HG03469 (cell line): ENCODE data around the gene ZNF592.

ENCODE experiments used
- ATAC-seq: cut with Tn5 transposase; IDR thresholded peaks from one replicate; pipeline ENCODE4 v1.9.1; 2021; ENCODE audit warnings: mild to moderate bottlenecking, moderate library complexity, moderate number of reproducible peaks; ENCODE audit not compliant: unreplicated experiment

The ZNF592 gene

DNA sequence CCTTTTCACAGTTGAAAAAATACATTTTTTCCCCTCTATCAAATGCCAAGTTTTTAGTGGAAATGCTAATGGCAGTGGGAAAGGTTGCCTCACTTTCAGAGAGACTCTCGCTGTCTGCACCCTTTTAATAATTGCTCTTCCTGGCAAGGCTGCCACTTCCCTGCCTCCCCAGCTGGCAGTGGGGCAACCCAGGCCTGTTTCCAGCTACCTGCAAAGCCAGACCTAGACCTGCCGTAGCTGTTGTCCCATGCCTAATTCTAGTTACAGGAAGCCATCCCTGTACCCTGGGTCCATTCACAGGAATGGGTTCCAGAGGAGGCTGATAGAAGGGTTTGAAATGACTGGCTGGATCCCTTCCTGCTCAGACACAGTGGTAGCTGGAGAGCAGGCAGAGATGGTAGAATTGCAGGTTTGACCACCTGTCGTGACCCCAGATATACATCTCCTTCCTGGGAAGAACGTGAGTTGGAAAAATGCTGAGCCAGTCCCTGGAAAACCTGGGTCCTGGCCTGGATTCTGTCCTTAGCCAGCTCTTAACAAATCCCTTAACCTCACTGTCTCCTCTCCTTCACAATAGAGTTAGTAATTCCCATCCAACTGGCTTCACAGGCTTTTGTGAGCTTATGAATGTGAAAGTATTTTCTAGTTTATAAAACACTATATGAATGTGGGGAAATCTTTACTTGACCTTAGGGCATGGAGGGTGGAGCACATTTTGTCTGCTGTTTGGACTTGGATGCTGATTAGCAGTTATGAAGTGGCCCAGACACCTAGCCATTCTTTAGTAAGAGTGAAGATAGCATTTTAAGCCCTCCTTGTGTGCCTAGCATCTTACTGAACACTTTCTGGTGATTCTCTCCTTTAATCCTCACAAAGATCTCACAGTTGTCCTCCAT is 55.9 kb downstream of the ZNF592 start:
- no peak for ATAC-seq

- ATAC-seq, result no peak
Measured at GRCh38 chr15:84805221-84805620, 56.8 kb downstream of the ZNF592 start.

GRCh38 chr15:84807228-84807627 is 58.8 kb downstream of the ZNF592 start:
- ATAC-seq, result no peak

GRCh38 chr15:84810073-84810840 is 61.9 kb downstream of the ZNF592 start:
- ATAC-seq, result no peak

DNA sequence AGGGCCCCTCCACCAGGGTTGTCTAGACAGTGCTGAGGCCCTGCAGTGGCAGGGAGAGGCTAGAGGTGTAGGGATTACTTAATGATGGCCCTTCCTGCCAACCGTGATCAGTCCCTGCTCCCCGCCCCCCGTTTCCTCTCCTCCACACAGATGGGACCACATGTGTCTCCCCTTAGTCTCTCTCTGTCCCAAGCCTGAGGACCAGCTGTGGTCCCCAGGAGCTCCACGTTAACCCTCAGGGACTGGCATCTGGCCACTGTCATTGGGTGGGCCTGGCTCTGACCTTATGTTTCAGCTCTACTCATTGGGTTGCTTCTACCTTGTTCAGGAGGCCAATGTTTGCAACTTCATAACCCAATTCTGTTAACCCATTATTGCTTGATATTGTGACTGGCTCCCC is 62.8 kb downstream of the ZNF592 start:
- ATAC-seq, result no peak

- ATAC-seq, result no peak
Measured at GRCh38 chr15:84811828-84812227, 63.4 kb downstream of the ZNF592 start.

- ATAC-seq, result no peak
Measured at GRCh38 chr15:84812842-84813241, 64.5 kb downstream of the ZNF592 start.

- ATAC-seq, result no peak
Measured at GRCh38 chr15:84813435-84813834, 65.0 kb downstream of the ZNF592 start.

DNA sequence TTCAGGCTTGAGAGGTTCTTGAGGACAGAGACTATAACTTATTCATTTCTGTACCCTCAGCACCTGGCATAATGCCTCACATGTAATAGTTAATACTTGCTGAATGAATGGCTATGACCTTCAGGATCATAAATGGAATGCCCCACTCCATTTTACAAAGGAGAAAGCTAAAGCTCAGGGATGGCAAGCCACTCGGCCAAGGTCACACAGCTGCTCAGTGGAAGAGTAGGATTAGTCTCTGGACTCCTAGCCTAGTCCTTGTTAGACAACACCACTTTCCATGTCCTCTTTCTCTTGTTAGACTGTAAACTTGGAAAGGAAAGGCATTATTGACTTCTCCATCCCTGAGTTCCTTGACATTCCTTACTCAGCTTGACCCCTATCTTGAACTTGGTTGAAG is 65.5 kb downstream of the ZNF592 start:
- no peak for ATAC-seq

DNA sequence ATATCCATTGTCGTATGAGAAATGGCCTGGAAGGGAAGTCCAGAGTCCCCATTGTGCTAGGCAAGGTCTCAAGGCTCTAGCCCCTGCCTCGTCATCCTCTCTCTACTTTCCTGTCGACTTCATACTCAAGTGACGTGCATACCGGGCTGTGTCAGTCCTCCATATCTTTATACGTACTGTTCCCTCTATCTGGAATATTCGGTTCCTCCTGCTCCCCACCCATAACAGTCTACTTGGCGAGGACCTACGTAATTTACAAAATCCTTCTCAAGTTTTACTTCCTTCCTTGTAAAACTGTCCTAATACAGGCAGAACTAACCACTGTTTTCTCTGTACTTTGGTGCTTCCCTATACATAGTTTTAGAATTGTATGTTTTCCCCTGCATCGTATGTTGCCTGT is 66.5 kb downstream of the ZNF592 start:
- ATAC-seq, result no peak

GRCh38 chr15:84816694-84817465 is 68.5 kb downstream of the ZNF592 start, which contains the start of gene ALPK3:
Gene ALPK3 (plus strand): TSS chr15:84817356. CDS start chr15:84817453, 97 bp downstream.
- no peak for ATAC-seq

GRCh38 chr15:84817466-84818081 is 69.2 kb downstream of the ZNF592 start:
- ATAC-seq, result no peak

GRCh38 chr15:84818261-84819131 is 70.1 kb downstream of the ZNF592 start:
- ATAC-seq, result no peak

GRCh38 chr15:84819291-84819768 is 70.9 kb downstream of the ZNF592 start:
- ATAC-seq, result no peak

GRCh38 chr15:84819791-84820190 is 71.4 kb downstream of the ZNF592 start:
- ATAC-seq, result no peak

- no peak for ATAC-seq
Measured at GRCh38 chr15:84821501-84822021, 73.2 kb downstream of the ZNF592 start.

- ATAC-seq, result no peak
Measured at GRCh38 chr15:84822653-84823281, 74.4 kb downstream of the ZNF592 start.

- ATAC-seq, result no peak
Measured at GRCh38 chr15:84823282-84823878, 75.0 kb downstream of the ZNF592 start.
